Upper lobe of left lung (tissue), 6 donors: ENCODE measurements around the gene CFAP157. TPM values are rescaled to one million over a fixed set of nuclear protein-coding genes. Genes with fewer than 3 reads are reported as not detected.

Experiments
- ATAC-seq, 2 donors: fragments of 200-7000 bp; cut with Tn5 transposase; one replicate each; pipeline ENCODE4 v1.9.1; 2022; ENCODE audit warnings: mild to moderate bottlenecking in 2 of 2, moderate library complexity in 2 of 2; ENCODE audit not compliant: low FRiP score in 2 of 2
- DNase-seq, 2 donors: peaks; one replicate each; pipeline ENCODE4 v3.0.0-alpha.2; 2019 to 2020
- H3K27ac ChIP-seq, 4 donors: fragments of 200-600 bp; sonication (generic); one replicate each; pipeline ENCODE4 v1.5.1; 2016 to 2019
- H3K27me3 ChIP-seq, 4 donors: fragments of 200-600 bp; sonication (generic); one replicate each; pipeline ENCODE4 v1.5.1; 2017 to 2019
- H3K36me3 ChIP-seq, 4 donors: fragments of 200-600 bp; sonication (generic); one replicate each; pipeline ENCODE4 v1.5.1; 2016 to 2019
- H3K4me1 ChIP-seq, 4 donors: fragments of 200-600 bp; sonication (generic); one replicate each; pipeline ENCODE4 v1.5.1; 2018 to 2019
- H3K4me3 ChIP-seq, 4 donors: fragments of 200-600 bp; sonication (generic); one replicate each; pipeline ENCODE4 v1.5.1; 2017 to 2019; ENCODE audit warnings: mild to moderate bottlenecking in 2 of 4, moderate library complexity in 1 of 4
- H3K9me3 ChIP-seq, 4 donors: fragments of 200-600 bp; sonication (generic); one replicate each; pipeline ENCODE4 v1.5.1; 2018 to 2019
- EP300 ChIP-seq, 4 donors: sonication (generic); formaldehyde crosslinking; IDR thresholded peaks; one replicate each; pipeline ENCODE4 v1.5.1; 2017; ENCODE audit warnings: antibody characterized with exemption in 4 of 4, control low read depth in 2 of 4
- POLR2A ChIP-seq, 4 donors: fragments of 450-650 bp; IDR thresholded peaks; one replicate each; pipeline ENCODE4 v1.5.1; 2016 to 2017; ENCODE audit warnings: antibody characterized with exemption in 4 of 4, mild to moderate bottlenecking in 2 of 4
- POLR2AphosphoS5 ChIP-seq, 2 donors: sonication (generic); formaldehyde crosslinking; IDR thresholded peaks; one replicate each; pipeline ENCODE4 v1.5.1; 2017; ENCODE audit warnings: antibody characterized with exemption in 2 of 2
- WGBS, 2 donors: methylation state at CpG; one replicate each; pipeline ENCODE4 v1.1.5; 2017 to 2018; 5-methylcytosine and 5-hydroxymethylcytosine counted together
- total RNA-seq, 6 donors: library from RNA; depleted of rRNA in 4 of 6; stranded (reverse); fragments of >200 nt in 4 of 6; gene quantifications; one replicate each; pipeline versions ENCODE4 v1.1.0 to v1.2.1, GENCODE V29; 2016 to 2021
- TF ChIP-seq, protein P1 (sequence below), 6 experiments: fragments of 450-650 bp in 4 of 6; fragments of 200-600 bp in 2 of 6; sonication (generic) in 2 of 6; IDR thresholded peaks; one replicate each; pipeline ENCODE4 v1.5.1; 2016 to 2019; ENCODE audit warnings: antibody characterized with exemption in 6 of 6
- donor health status: DM: no; HTN: no; CAD: no; lungs with moderate emphysema.
- donor health status: DM: no; HTN: yes; CAD: no; lungs with severe emphysema.

CFAP157 gene
- 100 to 1,000 TPM in 1 of 6 donors, 10 to 100 TPM in 4, under 1 TPM in 1; 0.77 to 125 (median 37.0) TPM for total RNA-seq

DNA sequence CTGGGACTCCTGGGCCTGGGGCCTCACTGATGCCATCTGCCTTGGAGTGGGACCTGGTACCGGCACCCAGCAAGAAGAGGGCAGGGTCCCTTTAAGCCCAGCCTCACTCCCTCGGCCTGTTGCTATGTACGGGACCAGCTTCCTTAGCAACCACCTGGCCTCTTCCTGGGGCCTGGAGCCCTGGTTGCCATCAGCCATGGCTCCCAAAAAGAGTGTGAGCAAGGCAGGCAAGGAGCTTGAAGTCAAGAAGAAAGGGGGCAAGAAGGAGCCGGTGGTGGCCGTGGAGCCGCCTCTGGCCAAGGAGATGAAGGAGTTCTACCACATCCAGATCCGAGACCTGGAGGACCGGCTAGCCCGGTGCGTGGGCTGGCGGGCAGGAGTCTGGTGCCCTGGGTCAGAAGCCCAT is at the start of gene CFAP157:
CFAP157 (plus strand) TSS at position 153 of the 406 bp plus-strand sequence; CDS start at position 197, 44 bp downstream.
- peak within 1 kb of the TSS in 2 of 4 donors; percentile 6 for H3K4me3 ChIP-seq
- H3K27me3 ChIP-seq: no peaks in the 10 kb centered on the region
- DNase-seq: no peak
- TF ChIP-seq, protein P1, sequence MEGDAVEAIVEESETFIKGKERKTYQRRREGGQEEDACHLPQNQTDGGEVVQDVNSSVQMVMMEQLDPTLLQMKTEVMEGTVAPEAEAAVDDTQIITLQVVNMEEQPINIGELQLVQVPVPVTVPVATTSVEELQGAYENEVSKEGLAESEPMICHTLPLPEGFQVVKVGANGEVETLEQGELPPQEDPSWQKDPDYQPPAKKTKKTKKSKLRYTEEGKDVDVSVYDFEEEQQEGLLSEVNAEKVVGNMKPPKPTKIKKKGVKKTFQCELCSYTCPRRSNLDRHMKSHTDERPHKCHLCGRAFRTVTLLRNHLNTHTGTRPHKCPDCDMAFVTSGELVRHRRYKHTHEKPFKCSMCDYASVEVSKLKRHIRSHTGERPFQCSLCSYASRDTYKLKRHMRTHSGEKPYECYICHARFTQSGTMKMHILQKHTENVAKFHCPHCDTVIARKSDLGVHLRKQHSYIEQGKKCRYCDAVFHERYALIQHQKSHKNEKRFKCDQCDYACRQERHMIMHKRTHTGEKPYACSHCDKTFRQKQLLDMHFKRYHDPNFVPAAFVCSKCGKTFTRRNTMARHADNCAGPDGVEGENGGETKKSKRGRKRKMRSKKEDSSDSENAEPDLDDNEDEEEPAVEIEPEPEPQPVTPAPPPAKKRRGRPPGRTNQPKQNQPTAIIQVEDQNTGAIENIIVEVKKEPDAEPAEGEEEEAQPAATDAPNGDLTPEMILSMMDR (IDR thresholded peaks at IDR 0.05): no peak
- TF ChIP-seq POLR2AphosphoS5 (IDR thresholded peaks at IDR 0.05) (no peak), POLR2A (IDR thresholded peaks at IDR 0.05) (no peak), EP300 (IDR thresholded peaks at IDR 0.05) (no peak)
- no peak within 1 kb of the TSS for H3K27ac ChIP-seq
- H3K9me3 ChIP-seq: no peaks in the 10 kb centered on the region
- no peaks in the 10 kb centered on the region for H3K4me1 ChIP-seq
- WGBS, 2 donors: 65 to 73% methylated on average over 8 to 11 of the region's 11 CpGs
- no peak for ATAC-seq
- peaks cover 0 to 4% (median 0%) of the 10 kb centered on the region in 4 donors for H3K36me3 ChIP-seq

DNA sequence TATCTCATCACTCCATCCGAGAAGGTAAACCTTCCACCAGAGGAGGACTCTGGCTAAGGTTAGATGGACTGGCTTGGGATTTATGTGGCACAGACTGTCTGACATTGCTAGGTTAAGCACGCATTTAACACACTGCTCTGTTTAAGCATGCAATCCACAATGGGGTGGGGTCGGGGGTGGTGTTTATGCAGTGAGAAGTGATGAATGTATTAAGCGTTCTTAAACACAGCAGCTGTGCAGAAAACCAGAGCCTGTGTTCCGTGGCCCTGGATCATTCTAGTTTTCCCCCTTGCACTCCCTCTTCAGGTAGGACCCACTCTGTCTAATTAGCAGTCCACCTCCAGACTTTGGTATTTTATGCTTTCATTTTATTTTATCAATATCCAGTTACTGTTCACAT is 48.4 kb upstream of the CFAP157 start:
- ATAC-seq (no peak), DNase-seq (no peak)
- Histone ChIP-seq H3K9me3 (no peaks in the 10 kb centered on the region), H3K36me3 (peaks cover 5 to 55% (median 25%) of the 10 kb centered on the region in 4 donors), H3K27ac (no peak overlapping the region), H3K4me1 (no peaks in the 10 kb centered on the region), H3K27me3 (no peaks in the 10 kb centered on the region), H3K4me3 (no peak overlapping the region)
- TF ChIP-seq, protein P1 (IDR thresholded peaks at IDR 0.05): no peak
- TF ChIP-seq POLR2A (IDR thresholded peaks at IDR 0.05) (no peak), POLR2AphosphoS5 (IDR thresholded peaks at IDR 0.05) (no peak), EP300 (IDR thresholded peaks at IDR 0.05) (no peak)
- 77 to 90% methylated on average over 5 of the region's 5 CpGs for WGBS, 2 donors

DNA sequence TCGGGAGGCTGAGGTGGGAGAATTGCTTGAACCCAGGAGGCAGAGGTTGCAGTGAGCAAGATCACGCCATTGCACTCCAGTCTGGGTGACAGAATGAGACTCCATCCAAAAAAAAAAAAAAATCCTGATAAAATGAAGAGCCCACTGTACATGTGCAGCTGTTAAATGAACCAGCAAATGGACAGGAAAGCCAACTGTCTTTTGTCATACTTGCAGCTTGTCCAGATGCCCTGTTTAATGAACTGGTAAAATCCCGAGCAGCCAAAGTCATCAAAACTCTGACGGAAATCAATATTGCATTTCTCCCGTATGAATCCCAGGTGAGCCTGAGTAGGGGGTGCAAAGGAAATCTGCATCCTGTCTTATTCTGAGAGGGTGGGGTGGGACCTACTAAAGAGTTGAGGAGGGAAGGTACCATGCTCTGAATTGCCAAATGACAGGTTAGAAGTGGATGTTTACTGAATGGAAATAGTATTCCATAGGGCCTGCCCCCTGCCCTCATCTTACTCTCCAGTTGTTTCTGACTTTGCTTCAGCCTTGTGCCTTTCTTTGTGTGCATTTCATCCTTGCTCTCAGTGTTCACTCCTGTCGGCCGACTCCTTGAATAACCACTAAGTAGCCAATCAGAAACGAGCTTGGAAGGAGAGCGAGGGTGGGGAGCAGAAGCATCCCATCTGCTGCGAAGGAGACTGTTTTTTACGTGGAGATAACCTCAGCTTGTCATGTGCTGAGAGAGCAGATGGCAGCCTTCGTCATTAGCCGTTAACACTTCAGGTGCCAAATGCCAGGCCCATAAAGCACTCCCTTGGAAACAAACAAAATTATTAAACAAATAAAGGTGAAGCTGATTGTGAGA is 45.7 kb upstream of the CFAP157 start:
- no peaks in the 10 kb centered on the region for H3K27me3 ChIP-seq
- 70 to 79% methylated on average over 13 of the region's 13 CpGs for WGBS, 2 donors
- peaks cover 0 to 8% (median 2%) of the 10 kb centered on the region in 4 donors for H3K4me1 ChIP-seq
- no peaks in the 10 kb centered on the region for H3K9me3 ChIP-seq
- DNase-seq (no peak), ATAC-seq (no peak)
- no peak overlapping the region for H3K4me3 ChIP-seq
- H3K27ac ChIP-seq: no peak overlapping the region
- peaks cover 12 to 65% (median 34%) of the 10 kb centered on the region in 4 donors for H3K36me3 ChIP-seq
- no peak for TF ChIP-seq POLR2A (IDR thresholded peaks at IDR 0.05)
- TF ChIP-seq, protein P1 (IDR thresholded peaks at IDR 0.05): no peak
- TF ChIP-seq EP300 (IDR thresholded peaks at IDR 0.05): no peak
- no peak for TF ChIP-seq POLR2AphosphoS5 (IDR thresholded peaks at IDR 0.05)

DNA sequence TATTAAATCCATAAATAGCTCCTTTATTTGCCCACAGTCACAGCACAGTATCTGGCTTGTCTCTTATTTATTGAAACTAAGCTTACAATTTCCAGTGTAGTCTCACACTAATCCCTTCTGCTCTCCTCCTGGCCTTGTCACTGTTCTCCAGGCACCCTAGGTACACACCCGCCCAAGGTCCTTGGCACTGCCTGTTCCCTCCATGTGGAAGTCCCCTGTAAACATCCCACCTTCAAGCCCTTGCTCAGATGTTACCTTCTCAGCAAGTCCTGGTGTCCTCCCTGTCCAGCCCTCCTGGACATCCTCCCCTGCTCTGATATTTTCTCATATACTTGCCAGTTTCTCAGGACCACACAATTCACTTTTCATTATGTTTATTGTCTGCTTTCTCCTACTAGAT is 44.2 kb upstream of the CFAP157 start:
- ATAC-seq (no peak), DNase-seq (no peak)
- WGBS, 2 donors: 85 to 87% methylated on average over 1 of the region's 1 CpG

DNA sequence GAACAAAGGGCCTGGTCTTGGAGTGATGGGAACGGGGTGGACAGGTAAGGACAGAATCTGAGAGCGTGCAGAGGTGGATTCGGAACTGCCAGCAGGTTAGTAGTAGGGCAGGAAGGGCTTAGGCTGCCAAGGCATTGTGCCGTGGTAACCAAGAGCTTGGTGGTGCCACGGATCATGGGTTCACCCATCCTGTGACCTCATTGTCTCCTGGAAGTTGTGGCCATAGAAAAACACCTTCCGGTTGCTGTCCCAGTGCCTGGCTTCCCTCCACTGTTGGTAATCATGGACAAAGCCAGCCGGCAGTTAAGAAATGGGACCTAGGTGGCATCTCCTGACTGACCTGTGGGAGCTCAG is 42.5 kb upstream of the CFAP157 start:
- H3K4me1 ChIP-seq: peaks cover 0 to 8% (median 2%) of the 10 kb centered on the region in 4 donors

More for the DNA sequence above, 44.2 kb upstream of the CFAP157 start:
- Histone ChIP-seq H3K36me3 (peaks cover 12 to 69% (median 39%) of the 10 kb centered on the region in 4 donors), H3K27ac (no peak overlapping the region), H3K27me3 (no peaks in the 10 kb centered on the region), H3K9me3 (no peaks in the 10 kb centered on the region), H3K4me3 (no peak overlapping the region), H3K4me1 (peaks cover 0 to 8% (median 2%) of the 10 kb centered on the region in 4 donors)
- no peak for TF ChIP-seq POLR2AphosphoS5 (IDR thresholded peaks at IDR 0.05)

More for the DNA sequence above, 42.5 kb upstream of the CFAP157 start:
- H3K36me3 ChIP-seq: peaks cover 16 to 82% (median 44%) of the 10 kb centered on the region in 4 donors
- H3K4me3 ChIP-seq: no peak overlapping the region
- WGBS, 2 donors: 78 to 87% methylated on average over 5 to 6 of the region's 7 CpGs
- no peaks in the 10 kb centered on the region for H3K27me3 ChIP-seq
- ATAC-seq (peak in 1 of 2 donors; percentile 25), DNase-seq (no peak)
- H3K27ac ChIP-seq: peak overlapping the region; percentile 20 to 52 (median 39)
- TF ChIP-seq POLR2A (IDR thresholded peaks at IDR 0.05) (no peak), POLR2AphosphoS5 (IDR thresholded peaks at IDR 0.05) (no peak), EP300 (IDR thresholded peaks at IDR 0.05) (no peak)
- no peaks in the 10 kb centered on the region for H3K9me3 ChIP-seq
